Stimulated activated CD8-positive, alpha-beta memory T cell treated with anti-CD3 and anti-CD28 coated beads, Interleukin-7, amount 100 ng/mL, for 48 hours (primary cell): ENCODE results near the gene LHX6.

ENCODE experiments used
- DNase-seq, 2 donors: peaks; one replicate each; pipeline ENCODE4 v3.0.0-alpha.2; 2020; ENCODE audit warnings: low read depth in 1 of 2; ENCODE audit errors: extremely low read depth in 1 of 2

Gene LHX6

DNA sequence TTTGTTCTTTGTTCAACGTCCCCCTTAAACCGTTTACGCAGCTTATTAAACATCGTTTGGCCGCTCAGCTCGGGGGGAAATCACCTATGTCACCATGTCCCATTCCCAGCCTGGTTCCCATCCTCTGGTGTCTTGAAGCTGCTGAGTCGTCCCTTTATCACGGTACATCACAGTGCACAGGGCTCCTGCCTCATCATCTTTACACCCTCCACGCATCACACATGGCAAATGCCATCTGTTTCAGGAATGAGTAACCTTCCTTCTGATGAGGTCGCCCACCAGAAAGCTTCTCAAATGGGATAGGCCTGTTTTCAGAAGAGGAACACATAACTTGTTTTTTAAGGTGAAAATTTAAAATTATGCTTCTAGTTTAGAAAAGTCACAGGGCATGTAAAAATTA lies 7.9 kb upstream of the LHX6 start:
- DNase-seq: no peak

DNA sequence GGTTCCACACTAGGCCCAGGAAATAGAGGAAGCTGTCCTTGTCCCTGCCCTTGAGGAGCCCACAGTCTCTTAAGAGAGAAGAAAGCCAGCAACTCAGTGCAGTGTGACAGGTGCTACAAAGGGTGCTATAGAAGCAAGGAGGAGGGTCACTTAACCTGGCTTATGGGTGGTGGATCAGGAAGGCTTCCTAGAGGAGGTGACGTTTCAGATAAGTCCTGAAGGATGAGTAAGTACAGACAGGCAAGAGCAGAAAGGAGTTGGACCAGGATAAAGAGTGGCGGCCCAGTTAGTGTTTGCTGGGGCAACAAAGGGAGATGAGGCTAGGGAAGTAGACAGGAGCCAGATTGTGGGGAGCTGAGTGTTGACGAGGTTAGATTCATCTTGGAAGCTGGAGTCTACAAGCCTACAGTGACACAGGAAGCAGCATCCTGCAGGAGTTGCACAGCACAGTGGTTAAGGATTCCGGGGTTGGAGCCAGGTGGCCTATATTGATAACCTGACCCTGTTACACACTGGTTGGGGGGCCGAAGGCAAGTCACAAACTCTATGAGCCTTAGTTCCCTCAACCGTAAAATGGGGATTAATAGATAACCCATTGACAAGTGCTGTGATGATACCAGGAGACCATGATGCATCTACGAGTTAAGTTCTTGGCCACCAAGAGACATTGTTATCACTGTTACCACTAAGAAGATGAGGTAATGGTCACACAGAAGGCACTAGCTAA lies 5.4 kb upstream of the LHX6 start:
- DNase-seq: no peak

DNA sequence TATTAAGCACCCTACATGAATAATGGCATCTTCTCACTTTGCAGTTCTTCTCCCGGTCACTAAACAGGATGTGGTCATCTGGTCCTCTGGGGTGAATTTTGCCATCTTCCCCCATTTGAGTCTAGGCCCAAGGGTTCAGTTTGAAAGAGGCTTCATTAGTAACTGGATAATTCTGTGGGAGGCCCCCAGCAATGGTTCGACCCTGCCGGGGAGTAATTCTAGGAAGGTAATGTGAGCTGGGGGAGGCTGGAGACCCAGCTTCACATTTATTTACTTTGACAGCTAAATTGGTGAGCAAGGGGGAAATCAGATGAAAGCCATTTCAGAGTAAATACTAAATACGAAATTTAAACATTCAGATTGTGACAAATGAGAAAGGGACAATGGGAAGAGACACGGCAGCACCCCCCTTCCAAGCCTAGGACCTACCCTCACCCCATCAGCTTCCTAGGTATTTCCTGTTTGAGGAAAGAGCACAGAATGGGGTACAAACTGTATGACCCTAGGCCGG lies 4.1 kb upstream of the LHX6 start:
- DNase-seq: no peak

DNA sequence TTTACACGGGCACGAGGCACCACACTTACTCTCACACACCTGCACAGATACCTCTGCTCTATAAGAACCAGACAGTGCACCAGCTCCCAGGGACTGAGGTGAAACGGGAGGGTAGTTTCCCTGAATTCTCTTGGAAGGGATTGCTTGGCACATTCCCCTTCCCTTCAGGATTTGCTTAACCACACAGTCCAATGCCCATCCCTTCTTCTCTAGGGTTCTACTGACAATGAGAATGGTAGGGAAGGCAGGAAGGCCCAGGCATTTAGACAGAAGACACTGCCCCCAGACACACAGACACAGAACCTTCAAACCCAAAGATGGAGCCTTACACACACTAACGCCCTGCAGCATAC lies 704 bp upstream of the LHX6 start:
- DNase-seq: no peak

DNA sequence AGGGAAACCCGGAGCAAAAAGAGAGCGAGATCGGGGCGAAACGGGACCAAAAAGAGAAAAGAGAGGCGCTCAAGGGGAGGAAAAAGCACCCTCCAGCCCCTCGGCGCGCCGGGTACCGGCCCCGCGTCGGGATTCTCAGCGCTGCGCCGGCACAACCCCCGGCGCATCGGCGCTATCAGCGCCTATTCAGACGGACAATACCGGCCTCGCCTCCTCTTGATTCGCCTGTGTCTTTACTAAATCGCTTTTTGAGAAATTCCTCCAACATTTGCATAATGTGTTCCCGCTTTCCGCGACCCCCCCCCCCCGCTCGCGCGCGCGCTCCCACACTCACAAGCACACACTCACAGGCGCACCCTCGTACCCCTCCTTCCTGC lies 578 bp downstream of the LHX6 start:
- no peak for DNase-seq

DNA sequence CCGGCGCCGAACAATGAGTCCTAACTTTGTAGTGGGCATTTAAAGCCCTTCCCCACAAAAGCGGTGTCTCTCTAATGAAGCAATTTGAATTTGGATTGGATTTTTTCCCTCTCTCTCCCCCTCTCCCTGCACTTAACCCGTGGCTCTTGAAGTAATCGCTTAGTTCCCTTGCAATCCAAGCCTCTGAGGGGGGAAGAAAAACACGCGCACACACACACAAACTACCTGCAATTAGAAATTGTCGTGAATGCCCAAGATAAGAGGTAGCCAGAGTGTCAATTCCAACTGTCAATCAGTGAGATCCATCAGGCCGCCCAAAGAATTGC lies 1.2 kb downstream of the LHX6 start:
- DNase-seq: no peak

DNA sequence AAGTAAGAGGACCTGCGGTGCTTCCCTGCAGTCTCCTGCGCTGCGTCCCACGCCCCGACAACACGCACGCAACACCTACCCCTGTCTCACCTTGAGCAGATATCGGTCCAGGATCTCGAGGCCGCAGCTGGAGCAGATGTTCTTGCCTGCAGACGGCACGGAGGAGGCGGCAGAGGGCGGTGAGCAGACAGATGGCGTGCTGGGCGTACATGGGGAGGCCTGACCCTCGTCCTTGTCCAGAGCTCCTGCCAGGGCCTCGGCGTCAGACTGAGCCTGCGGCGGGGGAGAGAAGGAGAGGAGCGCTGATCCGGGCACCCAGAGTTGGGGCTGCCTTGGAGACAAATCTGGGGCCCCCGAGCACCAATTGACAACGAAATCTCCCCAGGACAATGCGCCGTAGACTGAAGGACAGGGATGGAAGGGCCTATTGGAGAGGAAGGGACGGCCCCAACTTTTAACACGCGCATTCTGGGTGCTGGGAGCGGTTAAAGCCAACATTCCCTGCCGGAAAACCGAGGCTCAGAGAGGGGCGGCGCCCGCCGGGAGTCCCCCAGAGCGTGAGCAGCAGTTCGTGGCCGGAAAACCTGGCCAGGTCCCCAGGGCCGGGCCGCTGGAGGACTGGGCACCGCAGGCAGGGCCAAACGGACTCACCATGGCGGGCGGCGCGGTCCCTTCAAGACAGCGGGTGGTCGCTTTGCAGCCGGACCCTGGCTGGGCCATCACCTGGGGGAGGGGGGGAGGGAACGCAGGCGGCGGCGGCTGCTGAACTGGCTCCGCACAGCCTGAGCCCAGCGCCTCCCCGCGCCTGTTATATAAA lies 1.8 kb downstream of the LHX6 start:
- DNase-seq: no peak

DNA sequence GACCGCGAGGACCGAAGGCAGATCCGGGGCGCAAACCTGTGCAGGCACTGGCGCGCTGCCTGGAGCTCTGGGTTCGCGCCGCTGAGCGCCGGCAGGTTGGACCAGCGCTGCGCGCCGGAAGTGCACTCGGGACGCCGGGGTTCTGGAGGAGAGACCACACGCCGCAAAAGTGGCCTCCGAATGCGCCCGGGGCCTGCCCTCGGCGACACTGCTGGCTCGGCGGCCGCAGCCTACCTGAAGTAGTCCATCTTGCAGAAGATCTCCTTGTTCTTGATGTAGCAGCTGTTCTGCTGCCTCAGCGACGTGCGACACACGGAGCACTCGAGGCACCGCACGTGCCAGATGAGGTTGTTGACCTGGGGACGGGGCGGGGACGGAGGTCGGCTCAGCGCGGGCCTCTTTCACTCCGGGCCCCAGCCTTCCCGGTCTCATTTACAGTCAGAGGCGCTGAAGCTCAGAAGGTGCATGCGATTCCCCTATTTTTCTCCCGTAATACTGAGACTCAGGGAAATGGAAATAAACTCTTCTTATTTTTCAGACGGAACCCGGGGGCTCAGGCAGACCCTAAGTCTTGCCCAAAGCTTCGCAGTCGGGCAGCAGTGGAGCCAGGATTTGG lies 2.5 kb downstream of the LHX6 start:
- DNase-seq: no peak

DNA sequence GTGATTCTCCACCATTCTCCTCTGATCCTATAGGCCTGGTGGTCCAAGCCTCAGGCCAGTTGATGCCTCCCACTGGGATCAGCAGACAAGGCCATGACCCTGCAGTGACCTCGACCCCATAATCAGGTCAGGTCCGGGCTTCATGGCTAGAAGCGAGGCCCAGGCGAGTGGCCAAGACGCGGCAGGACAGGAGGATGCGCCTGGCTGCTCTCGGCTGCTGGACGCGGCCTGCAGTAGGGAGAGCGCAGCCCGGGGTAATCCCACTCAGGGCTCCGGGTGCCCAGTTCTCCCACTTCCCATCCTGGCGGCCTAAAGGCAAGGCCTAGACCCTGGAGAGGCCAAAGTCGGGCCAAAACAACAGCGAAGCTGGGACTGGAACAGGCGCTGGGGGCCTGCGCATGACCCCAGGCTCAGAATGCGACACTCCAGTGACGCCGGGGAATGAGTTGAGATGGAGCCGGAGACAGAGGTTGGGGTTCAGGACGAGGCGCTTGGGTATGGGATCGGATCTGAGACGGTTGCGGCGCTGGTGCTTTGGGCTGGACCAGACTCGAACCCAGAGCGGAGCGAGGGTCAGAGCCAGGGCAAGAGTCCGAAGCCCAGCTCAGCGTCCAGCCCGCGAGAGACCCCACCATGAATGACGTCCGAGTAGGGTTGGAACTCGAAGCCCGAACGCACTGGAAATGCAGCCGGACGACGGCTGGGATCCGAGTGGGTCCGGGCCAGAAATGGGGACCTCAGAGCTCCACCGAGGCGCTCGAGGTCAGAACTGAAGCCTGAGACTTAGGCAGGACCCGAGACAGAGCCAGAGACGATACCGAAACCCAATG lies 3.2 kb downstream of the LHX6 start:
- no peak for DNase-seq

DNA sequence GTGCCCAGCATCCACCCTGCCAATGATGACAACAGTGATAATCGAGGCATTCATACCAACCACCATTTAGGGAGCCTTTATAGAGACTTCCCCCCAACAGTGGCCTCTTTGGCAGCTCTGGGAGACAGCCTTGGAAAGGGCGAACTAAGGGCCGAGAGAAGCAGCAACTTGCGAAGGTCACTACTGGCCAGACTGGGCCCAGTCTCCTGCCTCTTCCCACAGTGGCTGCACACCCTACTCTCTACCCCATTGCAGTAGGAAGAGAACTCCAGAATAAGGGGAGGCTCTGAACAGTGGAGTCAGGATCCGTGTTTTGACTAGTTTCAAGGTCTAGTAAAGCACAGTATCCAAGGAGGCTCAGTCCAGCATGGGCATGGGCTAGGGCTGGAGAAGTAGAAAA lies 5.3 kb downstream of the LHX6 start:
- no peak for DNase-seq

DNA sequence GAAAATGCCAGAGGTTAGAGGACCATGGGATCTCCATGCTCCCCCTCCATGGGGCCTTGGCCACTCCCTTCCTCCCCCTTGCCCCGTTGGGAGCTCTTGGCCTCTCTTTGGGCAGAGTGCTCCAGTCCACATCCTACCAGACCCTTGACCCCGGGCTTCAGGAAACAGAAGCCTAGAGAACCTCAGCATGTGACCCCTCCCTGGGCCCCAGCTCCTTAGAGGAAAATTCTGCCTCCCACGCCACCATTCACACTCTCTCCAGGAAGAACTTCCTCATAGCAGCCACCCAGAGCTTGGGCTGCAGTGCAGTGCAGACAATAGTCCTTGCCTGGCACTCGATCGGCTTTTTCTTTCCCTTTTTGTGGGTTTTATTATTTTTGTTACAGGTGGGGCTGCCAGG lies 6.0 kb downstream of the LHX6 start:
- no peak for DNase-seq

DNA sequence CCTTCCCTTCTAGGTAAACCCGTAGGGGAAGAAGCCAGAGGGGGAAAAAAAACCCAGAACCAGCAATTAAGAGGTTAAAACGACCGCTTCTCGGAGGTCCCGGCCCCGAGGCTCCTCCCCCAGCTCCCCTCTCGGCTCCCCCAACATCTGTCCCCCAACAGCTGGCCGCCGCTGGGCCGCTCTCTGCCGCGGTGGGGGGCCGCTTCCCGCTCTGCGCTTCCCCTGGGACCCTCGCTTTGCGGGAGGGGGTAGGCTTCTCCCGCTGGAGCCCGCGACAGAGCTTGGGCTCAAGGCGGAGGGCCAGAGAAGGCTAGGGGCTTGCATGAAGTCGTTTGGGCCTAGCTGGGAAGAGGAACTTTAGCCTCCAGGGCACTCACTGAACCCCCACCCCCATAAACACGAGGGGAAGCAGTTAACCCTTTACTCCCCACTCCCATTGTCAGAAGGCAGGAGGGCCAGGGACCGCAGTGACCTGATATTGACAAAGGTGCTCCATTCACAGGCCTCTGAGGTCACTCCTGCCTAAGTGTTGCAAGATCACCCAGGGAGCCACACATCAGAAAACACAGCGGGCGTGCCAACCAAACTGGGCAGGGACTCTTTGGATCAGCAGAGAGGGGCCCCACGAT lies 7.5 kb downstream of the LHX6 start:
- no peak for DNase-seq

DNA sequence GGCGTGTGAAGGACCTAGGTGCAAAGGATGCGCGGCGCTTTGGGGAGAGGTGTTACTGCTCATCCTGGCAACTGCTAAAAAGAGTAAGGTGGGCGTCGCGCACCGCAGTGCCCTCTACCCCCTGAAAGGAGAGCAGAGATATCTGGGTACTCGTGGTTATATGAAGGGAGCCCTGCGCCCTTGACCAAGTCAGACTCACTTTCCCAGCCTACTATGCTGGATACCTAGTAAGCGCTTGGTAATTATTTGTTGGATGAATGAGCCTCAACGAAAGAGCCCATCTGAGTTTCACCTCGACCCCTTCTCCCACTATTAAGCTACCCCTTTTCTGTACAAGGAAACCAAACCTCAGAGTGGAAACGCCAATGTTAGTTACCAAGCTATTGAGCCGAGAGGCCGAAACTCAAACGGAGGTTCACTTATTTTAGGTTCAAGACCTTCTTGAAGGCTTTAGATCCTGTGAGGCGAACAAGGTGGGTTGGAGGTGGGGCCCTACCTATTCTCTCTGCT lies 8.0 kb downstream of the LHX6 start:
- DNase-seq: no peak

DNA sequence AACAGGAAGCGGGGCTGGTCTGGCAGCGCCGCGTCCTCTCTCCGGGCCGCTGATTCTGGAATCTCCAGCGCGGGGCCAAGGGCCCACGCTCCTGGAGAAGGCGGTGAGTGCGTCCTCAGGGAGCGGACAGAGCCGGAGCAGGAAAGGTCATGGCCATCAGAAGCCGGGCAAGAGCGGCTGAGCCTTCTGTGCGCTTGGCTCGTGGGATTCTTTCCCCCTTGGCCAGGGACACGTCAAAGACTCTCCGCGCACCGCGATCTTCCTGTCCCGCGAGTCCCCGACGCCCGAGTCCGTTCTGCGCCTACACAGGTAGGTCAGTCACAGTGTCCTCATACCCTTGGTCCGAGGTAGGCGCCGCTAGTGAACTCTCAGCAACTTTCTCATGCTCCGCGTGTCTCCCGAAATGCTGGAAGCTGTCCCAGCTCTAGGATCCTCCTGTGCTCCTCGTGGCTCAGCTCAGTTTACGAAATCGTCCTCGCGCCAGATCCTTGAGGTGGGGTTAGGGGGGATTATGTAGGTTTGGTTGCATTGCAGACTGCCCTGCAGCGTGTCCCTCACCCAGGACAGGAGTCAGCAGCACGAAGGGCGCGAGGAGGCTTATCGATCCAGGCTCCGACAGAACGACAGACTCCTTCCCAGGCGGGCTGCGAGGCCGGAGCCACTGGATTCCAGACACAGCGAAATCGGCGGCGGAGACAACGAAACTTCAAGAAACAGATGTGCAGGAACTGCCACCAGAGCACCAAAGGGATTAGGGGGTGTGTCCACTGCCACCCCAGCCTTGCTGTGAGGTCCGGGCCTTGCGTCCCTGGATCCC lies 8.7 kb downstream of the LHX6 start:
- no peak for DNase-seq

DNA sequence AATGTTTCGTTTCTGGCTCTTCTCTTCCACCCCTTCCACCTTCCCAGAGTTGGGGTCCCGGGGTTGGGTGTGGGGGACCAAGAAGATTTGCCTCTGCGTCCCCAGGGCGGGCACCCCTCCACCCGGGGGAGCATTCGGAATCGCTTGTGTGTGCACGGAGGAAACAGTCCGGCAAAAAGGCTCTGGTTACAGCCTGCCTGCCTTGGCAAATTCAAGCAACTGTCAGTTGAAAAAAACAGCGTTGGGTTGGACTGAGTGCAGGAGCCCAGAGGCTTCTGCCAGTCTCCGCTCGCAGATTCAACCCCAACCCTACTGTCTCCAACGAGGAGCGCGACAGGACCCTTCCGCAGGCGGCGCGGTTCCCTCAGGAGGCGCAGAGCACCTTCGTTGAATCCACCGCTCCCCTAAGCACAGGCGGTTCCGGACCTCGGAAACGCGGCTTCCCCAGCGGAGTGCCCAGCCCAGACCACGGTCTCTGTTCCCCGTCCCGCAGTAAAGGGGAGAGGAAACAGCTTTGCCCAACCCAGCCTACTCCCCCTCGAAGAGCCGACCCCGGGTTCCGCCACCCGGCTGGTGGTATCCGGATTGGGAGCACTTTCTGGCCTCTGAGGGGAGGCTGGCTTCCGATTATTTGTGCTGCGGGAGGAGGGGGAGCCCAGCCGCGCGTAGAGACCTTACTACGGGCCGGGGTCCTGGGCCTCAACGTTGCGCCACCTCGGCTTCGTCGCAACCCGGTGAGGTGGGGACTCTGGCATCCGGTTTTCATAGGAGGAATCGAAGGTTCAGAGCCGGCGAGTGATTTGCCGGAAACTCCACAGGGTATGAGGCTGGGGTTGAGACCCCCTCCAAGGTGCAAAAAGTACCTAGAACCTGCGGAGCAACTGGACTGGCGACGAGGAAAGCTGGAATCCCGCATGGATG lies 9.6 kb downstream of the LHX6 start:
- no peak for DNase-seq

DNA sequence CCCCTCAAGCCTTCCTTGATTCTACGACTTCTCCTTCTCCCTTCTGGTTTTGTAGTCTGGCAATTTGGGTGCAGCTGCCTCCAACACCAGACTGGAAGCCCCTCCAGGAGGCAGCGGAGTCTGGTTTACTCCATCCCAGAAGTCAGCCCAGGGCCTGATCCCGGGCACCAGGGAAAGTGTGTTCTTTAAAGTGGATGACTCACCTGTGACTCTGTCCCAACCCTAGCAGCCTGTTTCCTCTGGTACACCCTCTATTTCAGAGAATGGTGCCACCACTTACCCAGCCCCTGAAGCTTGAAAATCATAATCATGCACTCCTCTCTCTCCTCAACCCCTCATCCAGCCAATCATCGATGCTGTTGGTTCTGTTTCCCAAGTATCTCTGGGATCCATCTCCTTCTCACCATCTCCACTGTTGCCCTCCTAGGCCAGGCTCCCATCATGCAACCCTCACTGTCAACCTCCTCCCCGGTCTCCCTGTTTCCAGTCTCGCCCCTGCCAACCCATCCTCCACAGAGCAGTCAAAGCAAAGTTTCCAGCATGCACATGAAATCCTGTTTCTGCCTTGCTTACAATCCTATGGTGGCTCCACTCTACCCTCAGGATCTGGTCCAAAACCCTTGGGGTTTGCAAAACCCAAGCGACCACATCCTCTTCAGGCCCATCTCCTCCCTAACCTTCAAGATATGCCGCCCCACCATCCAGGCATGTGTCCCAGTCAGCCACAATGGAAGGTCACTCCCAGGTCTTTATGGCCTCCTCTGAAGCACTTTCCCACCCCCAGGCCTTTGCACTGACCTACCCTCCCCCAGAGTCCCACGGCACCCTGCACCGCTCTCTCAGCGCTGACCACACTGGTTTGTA lies 10.5 kb downstream of the LHX6 start:
- DNase-seq: no peak

DNA sequence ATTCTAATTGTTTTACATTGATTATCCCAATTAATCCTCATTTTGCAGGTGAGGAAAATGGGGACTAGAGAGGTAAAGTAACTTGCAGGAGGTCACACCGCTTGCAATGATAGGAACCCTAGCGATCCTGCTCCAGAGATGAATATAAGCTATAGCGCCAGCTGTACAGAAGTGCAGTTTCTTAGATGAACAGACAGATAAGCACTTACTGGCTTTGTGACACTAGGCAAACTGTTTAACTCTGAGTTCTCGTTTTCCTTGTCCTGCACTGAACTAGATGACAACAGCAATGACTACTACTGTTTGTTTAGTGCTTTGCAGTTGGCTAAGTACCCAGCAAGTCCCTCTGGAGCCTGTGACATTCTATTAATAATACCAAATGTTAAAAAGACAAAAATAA lies 11.1 kb downstream of the LHX6 start:
- DNase-seq: no peak
